HepG2 (cell line): ENCODE data around the gene SDHD. TPM values are rescaled to one million over a fixed set of nuclear protein-coding genes. Genes with fewer than 3 reads are reported as not detected.

Experiments
- ATAC-seq: fragments of 200-7000 bp; cut with Tn5 transposase; 3 replicates; pipeline ENCODE4 v1.9.1; 2020; ENCODE audit warnings: mild to moderate bottlenecking, moderate library complexity
- BruUV-seq: library from RNA; stranded (reverse); fragments of 400-500 nt; replicated peaks from 2 replicates; lab custom pipeline; 2021; lab: Mats Ljungman, UMichigan
- CTCF ChIA-PET: fragments of 300-600 bp; formaldehyde crosslinking; extraction: SDS; loops from one replicate; lab custom pipeline; 2021; ENCODE audit warnings: low total read pairs, inconsistent platforms, low intra/inter-chr PET ratio; lab: Yijun Ruan, JAX
- POLR2A ChIA-PET: fragments of 350-600 bp; sonication (Branson Sonifier 250); formaldehyde crosslinking; loops from one replicate; lab custom pipeline; 2020; ENCODE audit warnings: antibody characterized with exemption, inconsistent platforms; lab: Yijun Ruan, JAX
- DNase-seq: peaks from one replicate; pipeline ENCODE4 v3.0.0-alpha.2; 2015; ENCODE audit warnings: low spot score
- FAIRE-seq: peaks from 3 replicates; lab custom pipeline; 2011; peaks lifted over from hg19 to GRCh38; lab: Jason Lieb, UNC
- H2AFZ ChIP-seq: one replicate; pipeline ENCODE4 v1.6.1; 2011; ENCODE audit warnings: low read length, inconsistent platforms
- H3K27ac ChIP-seq: fragments of 300-600 bp; 3 replicates; pipeline ENCODE4 v1.8.0; 2011; ENCODE audit warnings: mixed run types, mild to moderate bottlenecking, mixed read lengths, low read length, inconsistent platforms; ENCODE audit not compliant: insufficient read depth; ENCODE audit errors: extremely low read length
- H3K27me3 ChIP-seq, 2 experiments: fragments of 200-600 bp in 1 of 2; 2 replicates in 1 of 2; 3 replicates in 1 of 2; pipeline versions ENCODE4 v1.6.0 to v1.8.0; 2011; ENCODE audit warnings: low read length in 2 of 2, mild to moderate bottlenecking in 2 of 2, moderate library complexity in 2 of 2, inconsistent platforms in 1 of 2; ENCODE audit not compliant: insufficient read depth in 2 of 2, control insufficient read depth in 1 of 2
- H3K36me3 ChIP-seq, 2 experiments: fragments of 200-600 bp in 1 of 2; replicated peaks in 1 of 2; 2 replicates in 1 of 2; 3 replicates in 1 of 2; pipeline versions ENCODE4 v1.5.1 to v1.8.0; 2011; ENCODE audit warnings: low read length in 2 of 2, inconsistent platforms in 1 of 2; ENCODE audit not compliant: insufficient read depth in 2 of 2, control insufficient read depth in 1 of 2
- H3K4me1 ChIP-seq: 2 replicates; pipeline ENCODE4 v1.5.1; 2012; ENCODE audit warnings: low read length, inconsistent platforms; ENCODE audit not compliant: insufficient read depth
- H3K4me2 ChIP-seq: 2 replicates; pipeline ENCODE4 v1.6.0; 2011; ENCODE audit warnings: low read depth, low read length, inconsistent platforms
- H3K4me3 ChIP-seq, 3 experiments: fragments of 200-600 bp in 1 of 3; sonication (generic), shearing (Covaris generic) in 1 of 3; replicated peaks in 1 of 3; 2 replicates each; pipeline ENCODE4 v1.5.1; 2011 to 2016; ENCODE audit warnings: low read length in 3 of 3, inconsistent platforms in 2 of 3, low read depth in 2 of 3, mild to moderate bottlenecking in 2 of 3, control low read depth in 1 of 3, mixed read lengths in 1 of 3; ENCODE audit not compliant: insufficient read depth in 1 of 3
- H3K79me2 ChIP-seq: one replicate; pipeline ENCODE4 v1.6.1; 2011; ENCODE audit warnings: low read length, inconsistent platforms; ENCODE audit not compliant: insufficient read depth
- H3K9ac ChIP-seq: 2 replicates; pipeline ENCODE4 v1.6.0; 2011; ENCODE audit warnings: mild to moderate bottlenecking, low read depth, low read length, inconsistent platforms; ENCODE audit not compliant: insufficient read depth
- H3K9me3 ChIP-seq: 2 replicates; pipeline ENCODE4 v1.5.1; 2012; ENCODE audit warnings: mild to moderate bottlenecking, low read length
- H4K20me1 ChIP-seq: 2 replicates; pipeline ENCODE4 v1.6.0; 2011; ENCODE audit warnings: inconsistent platforms, mild to moderate bottlenecking, low read length, moderate library complexity; ENCODE audit not compliant: insufficient read depth
- CCAR2 ChIP-seq: fragments of 200-400 bp; formaldehyde crosslinking; optimal IDR thresholded peaks from 2 replicates; pipeline ENCODE3; 2018; ENCODE audit warnings: low read depth, mild to moderate bottlenecking, low read length, moderate library complexity
- FOXK2 ChIP-seq: fragments of 450-650 bp; IDR thresholded peaks from 2 replicates; pipeline ENCODE4 v1.6.1; 2016
- NR2C2 ChIP-seq: sonication (generic); formaldehyde crosslinking; IDR thresholded peaks from 2 replicates; pipeline ENCODE4 v1.4.0; 2020; ENCODE audit warnings: missing genetic modification reagents, mild to moderate bottlenecking, moderate library complexity, borderline replicate concordance
- PCBP2 ChIP-seq: fragments of 200-400 bp; formaldehyde crosslinking; optimal IDR thresholded peaks from 2 replicates; pipeline ENCODE3; 2018; ENCODE audit warnings: low read length, low read depth; ENCODE audit not compliant: poor library complexity, severe bottlenecking
- TAF1 ChIP-seq: sonication (generic); formaldehyde crosslinking; IDR thresholded peaks from 2 replicates; pipeline ENCODE4 v1.4.0; 2020; ENCODE audit warnings: missing genetic modification reagents
- TRIM24 ChIP-seq: sonication (generic); formaldehyde crosslinking; IDR thresholded peaks from 2 replicates; pipeline ENCODE4 v1.8.0; 2022; ENCODE audit warnings: mild to moderate bottlenecking, missing genetic modification reagents
- ZFP62 ChIP-seq: sonication (generic); formaldehyde crosslinking; IDR thresholded peaks from 2 replicates; pipeline ENCODE4 v1.4.0; 2020; ENCODE audit warnings: missing genetic modification reagents
- ZNF674 ChIP-seq: sonication (generic); formaldehyde crosslinking; IDR thresholded peaks from 2 replicates; pipeline ENCODE4 v1.5.0; 2020; ENCODE audit warnings: low read depth, mild to moderate bottlenecking, missing genetic modification reagents
- WGBS: methylation state at CpG from one replicate; pipeline ENCODE4 v1.1.6; 2017; ENCODE audit warnings: low lambda C conversion rate; 5-methylcytosine and 5-hydroxymethylcytosine counted together
- in situ Hi-C: cut with HindIII; loops from 2 replicates; pipeline ENCODE4 v1.10.0; 2017; ENCODE audit warnings: low pct_unique_long_range_greater_than_20kb; ENCODE audit not compliant: extremely low pct_ligation_motif_present
- intact Hi-C: fragments of 100-400 bp; cut with micrococcal nuclease; formaldehyde crosslinking; loops from one replicate; pipeline ENCODE4 v1.10.0; 2022; ENCODE audit not compliant: unreplicated experiment
- polyA plus RNA-seq, 8 experiments: library from polyadenylated mRNA; depleted of rRNA in 3 of 8; stranded (reverse) in 7 of 8; unstranded in 1 of 8; fragments of >200 nt; fragmentation: Illumina TruSeq in 4 of 8; extraction: Trizol in 4 of 8; gene quantifications; 2 replicates each; pipeline versions ENCODE4 v1.2.1 to v1.2.3, GENCODE V29; 2011 to 2016; ENCODE audit warnings: low read depth in 4 of 8, missing spikeins in 1 of 8, mixed read lengths in 1 of 8; ENCODE audit not compliant: insufficient read depth in 1 of 8
- total RNA-seq, 5 experiments: library from RNA; depleted of rRNA; stranded (reverse); fragments of >200 nt; fragmentation: Illumina TruSeq; extraction: Trizol; gene quantifications; 2 replicates each; pipeline ENCODE4 v1.2.3, GENCODE V29; 2016; ENCODE audit warnings: low read depth in 1 of 5
- TF ChIP-seq, protein P1 (sequence below): sonication (generic); formaldehyde crosslinking; conservative IDR thresholded peaks from 2 replicates; pipeline ENCODE4 v1.4.0; 2020; ENCODE audit warnings: missing genetic modification reagents
- TF ChIP-seq, protein P2 (sequence below): sonication (generic); formaldehyde crosslinking; IDR thresholded peaks from 2 replicates; pipeline ENCODE4 v1.8.1; 2023; ENCODE audit warnings: mild to moderate bottlenecking, inconsistent platforms, moderate library complexity, missing genetic modification reagents, borderline replicate concordance
- TF ChIP-seq, protein P3 (sequence below): IDR thresholded peaks from 2 replicates; pipeline ENCODE4 v1.6.1; 2016; ENCODE audit warnings: mild to moderate bottlenecking, missing biosample characterization, missing genetic modification reagents
- TF ChIP-seq, protein P4 (sequence below): sonication (generic); formaldehyde crosslinking; IDR thresholded peaks from 2 replicates; pipeline ENCODE4 v1.5.0; 2020; ENCODE audit warnings: mild to moderate bottlenecking, missing genetic modification reagents, moderate library complexity

SDHD gene
- total and polyA plus RNA-seq, 2 of the 13 experiments (the other 11 are each of a cell fraction or from before 2014, with no cell fraction given) = 117 to 123 TPM

DNA sequence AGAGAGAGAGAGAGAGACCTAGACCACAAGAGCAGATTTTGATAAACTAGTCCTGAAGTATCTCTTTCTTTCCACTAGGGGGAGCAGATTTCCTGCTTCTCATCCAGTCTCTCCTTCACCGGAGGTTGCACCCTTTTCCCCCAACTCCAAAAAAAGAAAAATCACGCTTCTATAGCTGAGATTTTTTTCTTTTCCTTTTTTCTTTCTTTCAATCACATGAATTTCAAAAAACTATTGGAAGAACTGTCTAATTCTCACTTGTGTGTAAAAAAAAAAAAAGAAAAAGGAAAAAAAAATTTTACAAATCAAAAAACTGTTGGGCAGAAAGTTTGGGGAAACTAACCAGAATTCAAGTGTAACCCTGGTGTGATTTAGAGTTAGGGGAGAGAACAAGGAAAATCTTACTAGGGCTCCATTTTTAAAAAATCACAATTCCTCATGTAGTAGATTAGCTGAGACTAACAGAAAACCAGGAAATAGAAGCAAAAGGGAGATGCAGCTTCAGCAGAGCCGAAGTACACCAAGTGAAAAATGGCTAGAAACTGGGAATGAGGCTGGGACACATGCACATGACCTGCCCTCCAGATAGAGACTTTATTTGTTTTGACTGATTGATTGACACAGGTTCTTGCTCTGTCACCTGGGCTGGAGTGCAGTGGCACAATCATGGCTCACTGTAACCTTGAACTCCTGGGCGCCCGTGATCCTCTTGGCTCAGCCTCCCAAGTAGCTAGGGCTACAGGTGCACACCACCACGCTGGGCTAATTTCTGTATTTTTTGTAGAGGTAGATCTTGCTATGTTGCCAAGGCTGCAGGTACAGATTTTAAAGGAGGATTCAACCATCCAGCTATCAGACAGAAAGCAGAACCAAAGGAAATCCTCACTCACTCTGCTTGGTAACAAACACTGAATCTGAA, 27.1 kb downstream of the SDHD start:
- H3K27me3 ChIP-seq = no peaks in the 10 kb centered on the region
- ATAC-seq = peak; percentile 58; the same call in 1 of the 3 replicates
- no peak overlapping the region for H2AFZ ChIP-seq
- peak; percentile 54 for DNase-seq
- H3K4me1 ChIP-seq = peaks cover 5% of the 10 kb centered on the region; the same call in 1 of the 2 replicates
- in situ Hi-C loops = loop anchor here (5.0 to 10.0 kb wide), 2 partner anchors 64 to 171 kb away; partner anchors contain the start of gene BCO2
- H3K4me2 ChIP-seq = peak overlapping the region; percentile 39; the same call in 1 of the 2 replicates
- no peaks in the 10 kb centered on the region for H3K9me3 ChIP-seq
- WGBS = 36% methylated on average over 6 of the region's 6 CpGs
- no peaks in the 10 kb centered on the region for H3K36me3 ChIP-seq
- no peaks in the 10 kb centered on the region for H3K79me2 ChIP-seq
- peak; percentile 72 for FAIRE-seq
- H3K4me3 ChIP-seq = peak overlapping the region in 1 of 3 experiments; percentile 34; a peak in 1 of 6 replicates
- H4K20me1 ChIP-seq = no peaks in the 10 kb centered on the region
- H3K9ac ChIP-seq = no peak overlapping the region
- BruUV-seq = no TSS peak
- intact Hi-C loops = loop anchor here (1.0 kb wide), 2 partner anchors 62 to 167 kb away; partner anchors contain the start of gene BCO2
- no peak overlapping the region for H3K27ac ChIP-seq
- POLR2A ChIA-PET = interaction anchor here (1.1 kb wide), 3 partner anchors 10 to 100 kb away, joined by 3 to 4 read pairs (median 3); no protein-coding TSS in a partner anchor
- CTCF ChIA-PET = interaction anchor here (2.1 to 2.3 kb wide), 2 partner anchors 61 to 166 kb away, joined by 10 to 25 read pairs; partner anchors contain the start of gene BCO2
- TF ChIP-seq FOXK2 (no peak), CCAR2 (no peak), TRIM24 (CRISPR knock-in tag) (0 out of 2 replicates have a peak, but pooled peaks have one; percentile 37), PCBP2 (no peak), TAF1 (CRISPR knock-in tag) (no peak), ZFP62 (no peak), NR2C2 (CRISPR knock-in tag) (no peak), ZNF674 (no peak)
- TF ChIP-seq, protein P1, sequence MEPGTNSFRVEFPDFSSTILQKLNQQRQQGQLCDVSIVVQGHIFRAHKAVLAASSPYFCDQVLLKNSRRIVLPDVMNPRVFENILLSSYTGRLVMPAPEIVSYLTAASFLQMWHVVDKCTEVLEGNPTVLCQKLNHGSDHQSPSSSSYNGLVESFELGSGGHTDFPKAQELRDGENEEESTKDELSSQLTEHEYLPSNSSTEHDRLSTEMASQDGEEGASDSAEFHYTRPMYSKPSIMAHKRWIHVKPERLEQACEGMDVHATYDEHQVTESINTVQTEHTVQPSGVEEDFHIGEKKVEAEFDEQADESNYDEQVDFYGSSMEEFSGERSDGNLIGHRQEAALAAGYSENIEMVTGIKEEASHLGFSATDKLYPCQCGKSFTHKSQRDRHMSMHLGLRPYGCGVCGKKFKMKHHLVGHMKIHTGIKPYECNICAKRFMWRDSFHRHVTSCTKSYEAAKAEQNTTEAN = no peak
- TF ChIP-seq, protein P2, sequence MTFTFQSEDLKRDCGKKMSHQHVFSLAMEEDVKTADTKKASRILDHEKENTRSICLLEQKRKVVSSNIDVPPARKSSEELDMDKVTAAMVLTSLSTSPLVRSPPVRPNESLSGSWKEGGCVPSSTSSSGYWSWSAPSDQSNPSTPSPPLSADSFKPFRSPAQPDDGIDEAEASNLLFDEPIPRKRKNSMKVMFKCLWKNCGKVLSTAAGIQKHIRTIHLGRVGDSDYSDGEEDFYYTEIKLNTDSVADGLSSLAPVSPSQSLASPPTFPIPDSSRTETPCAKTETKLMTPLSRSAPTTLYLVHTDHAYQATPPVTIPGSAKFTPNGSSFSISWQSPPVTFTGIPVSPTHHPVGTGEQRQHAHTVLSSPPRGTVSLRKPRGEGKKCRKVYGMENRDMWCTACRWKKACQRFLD (CRISPR knock-in tag) = no peak
- TF ChIP-seq, protein P3, sequence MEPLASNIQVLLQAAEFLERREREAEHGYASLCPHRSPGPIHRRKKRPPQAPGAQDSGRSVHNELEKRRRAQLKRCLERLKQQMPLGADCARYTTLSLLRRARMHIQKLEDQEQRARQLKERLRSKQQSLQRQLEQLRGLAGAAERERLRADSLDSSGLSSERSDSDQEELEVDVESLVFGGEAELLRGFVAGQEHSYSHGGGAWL = no peak
- TF ChIP-seq, protein P4, sequence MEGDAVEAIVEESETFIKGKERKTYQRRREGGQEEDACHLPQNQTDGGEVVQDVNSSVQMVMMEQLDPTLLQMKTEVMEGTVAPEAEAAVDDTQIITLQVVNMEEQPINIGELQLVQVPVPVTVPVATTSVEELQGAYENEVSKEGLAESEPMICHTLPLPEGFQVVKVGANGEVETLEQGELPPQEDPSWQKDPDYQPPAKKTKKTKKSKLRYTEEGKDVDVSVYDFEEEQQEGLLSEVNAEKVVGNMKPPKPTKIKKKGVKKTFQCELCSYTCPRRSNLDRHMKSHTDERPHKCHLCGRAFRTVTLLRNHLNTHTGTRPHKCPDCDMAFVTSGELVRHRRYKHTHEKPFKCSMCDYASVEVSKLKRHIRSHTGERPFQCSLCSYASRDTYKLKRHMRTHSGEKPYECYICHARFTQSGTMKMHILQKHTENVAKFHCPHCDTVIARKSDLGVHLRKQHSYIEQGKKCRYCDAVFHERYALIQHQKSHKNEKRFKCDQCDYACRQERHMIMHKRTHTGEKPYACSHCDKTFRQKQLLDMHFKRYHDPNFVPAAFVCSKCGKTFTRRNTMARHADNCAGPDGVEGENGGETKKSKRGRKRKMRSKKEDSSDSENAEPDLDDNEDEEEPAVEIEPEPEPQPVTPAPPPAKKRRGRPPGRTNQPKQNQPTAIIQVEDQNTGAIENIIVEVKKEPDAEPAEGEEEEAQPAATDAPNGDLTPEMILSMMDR (CRISPR knock-in tag) = peak; percentile 65
